SU-DHL-6 (cell line): ENCODE measurements around the gene NCOA3.

Experiments
- EZH2phosphoT487 ChIP-seq: fragments of 200-600 bp; sonication (generic), shearing (Covaris generic); conservative IDR thresholded peaks from 2 replicates; pipeline ENCODE4 v1.6.1; 2018; ENCODE audit warnings: mild to moderate bottlenecking, antibody characterized with exemption, low read length, moderate library complexity, mixed read lengths
- TF ChIP-seq, protein P1 (sequence below): fragments of 200-600 bp; sonication (generic); IDR thresholded peaks from one replicate; pipeline ENCODE4 v1.5.1; 2017; ENCODE audit warnings: antibody characterized with exemption, mild to moderate bottlenecking, low read length, moderate library complexity; ENCODE audit not compliant: insufficient read depth, poor library complexity, severe bottlenecking

DNA sequence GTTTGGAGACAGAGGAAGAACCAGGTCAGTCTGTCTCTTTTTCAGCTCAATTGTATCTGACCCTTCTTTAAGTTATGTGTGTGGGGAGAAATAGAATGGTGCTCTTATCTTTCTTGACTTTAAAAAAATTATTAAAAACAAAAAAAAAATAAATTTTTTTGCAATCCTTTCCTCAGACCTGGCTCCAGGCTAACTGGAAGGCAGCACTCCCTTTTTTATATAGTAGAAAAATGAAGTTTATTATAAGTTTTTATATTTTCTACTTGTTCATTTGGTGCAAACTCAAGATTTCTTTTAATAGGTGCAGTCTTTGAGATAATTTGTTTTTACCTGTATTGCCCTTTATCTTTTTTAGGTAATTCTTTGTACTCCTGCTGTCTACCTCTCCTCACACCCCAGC is 153.9 kb downstream of the NCOA3 start:
- TF ChIP-seq, protein P1, sequence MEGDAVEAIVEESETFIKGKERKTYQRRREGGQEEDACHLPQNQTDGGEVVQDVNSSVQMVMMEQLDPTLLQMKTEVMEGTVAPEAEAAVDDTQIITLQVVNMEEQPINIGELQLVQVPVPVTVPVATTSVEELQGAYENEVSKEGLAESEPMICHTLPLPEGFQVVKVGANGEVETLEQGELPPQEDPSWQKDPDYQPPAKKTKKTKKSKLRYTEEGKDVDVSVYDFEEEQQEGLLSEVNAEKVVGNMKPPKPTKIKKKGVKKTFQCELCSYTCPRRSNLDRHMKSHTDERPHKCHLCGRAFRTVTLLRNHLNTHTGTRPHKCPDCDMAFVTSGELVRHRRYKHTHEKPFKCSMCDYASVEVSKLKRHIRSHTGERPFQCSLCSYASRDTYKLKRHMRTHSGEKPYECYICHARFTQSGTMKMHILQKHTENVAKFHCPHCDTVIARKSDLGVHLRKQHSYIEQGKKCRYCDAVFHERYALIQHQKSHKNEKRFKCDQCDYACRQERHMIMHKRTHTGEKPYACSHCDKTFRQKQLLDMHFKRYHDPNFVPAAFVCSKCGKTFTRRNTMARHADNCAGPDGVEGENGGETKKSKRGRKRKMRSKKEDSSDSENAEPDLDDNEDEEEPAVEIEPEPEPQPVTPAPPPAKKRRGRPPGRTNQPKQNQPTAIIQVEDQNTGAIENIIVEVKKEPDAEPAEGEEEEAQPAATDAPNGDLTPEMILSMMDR, result no peak
- no peak for TF ChIP-seq EZH2phosphoT487
